Endodermal cell (in vitro differentiated cells): ENCODE data around the gene NAXE. TPM values are rescaled to one million over a fixed set of nuclear protein-coding genes. Genes with fewer than 3 reads are reported as not detected.

Experiments
- DNase-seq: peaks from one replicate; pipeline ENCODE4 v3.0.0-alpha.2; 2017
- H3K27ac ChIP-seq: 2 replicates; pipeline ENCODE4 v1.5.1; 2013; ENCODE audit warnings: mild to moderate bottlenecking, low read depth, low read length, moderate library complexity
- H3K27me3 ChIP-seq: 2 replicates; pipeline ENCODE4 v1.6.1; 2013; ENCODE audit warnings: mild to moderate bottlenecking, low read length, moderate library complexity; ENCODE audit not compliant: insufficient read depth, control insufficient read depth, poor library complexity, severe bottlenecking
- H3K36me3 ChIP-seq: 2 replicates; pipeline ENCODE4 v1.7.0; 2013; ENCODE audit warnings: mild to moderate bottlenecking, low read length, moderate library complexity; ENCODE audit not compliant: control insufficient read depth, insufficient read depth
- H3K4me1 ChIP-seq: one replicate; pipeline ENCODE4 v1.7.0; 2013; ENCODE audit warnings: low read length; ENCODE audit not compliant: control insufficient read depth, insufficient read depth
- H3K4me3 ChIP-seq: 2 replicates; pipeline ENCODE4 v1.5.1; 2013; ENCODE audit warnings: mild to moderate bottlenecking, low read length, moderate library complexity
- H3K9ac ChIP-seq: 2 replicates; pipeline ENCODE4 v1.6.1; 2013; ENCODE audit warnings: mild to moderate bottlenecking, low read length, moderate library complexity; ENCODE audit not compliant: poor library complexity, severe bottlenecking; ENCODE audit errors: extremely low read depth
- H3K9me3 ChIP-seq: 2 replicates; pipeline ENCODE4 v1.6.1; 2013; ENCODE audit warnings: mild to moderate bottlenecking, low read length, moderate library complexity; ENCODE audit not compliant: control insufficient read depth
- H3K27ac Mint-ChIP-seq: 2 replicates; pipeline ENCODE4 v1.8.0; 2020; ENCODE audit warnings: mixed read lengths
- H3K27me3 Mint-ChIP-seq: 2 replicates; pipeline ENCODE4 v1.8.0; 2021; ENCODE audit warnings: mild to moderate bottlenecking, mixed read lengths; ENCODE audit not compliant: insufficient read depth
- H3K36me3 Mint-ChIP-seq: 2 replicates; pipeline ENCODE4 v1.8.0; 2020; ENCODE audit warnings: low read depth, mixed read lengths
- H3K4me1 Mint-ChIP-seq: 2 replicates; pipeline ENCODE4 v1.8.0; 2020; ENCODE audit warnings: mixed read lengths
- H3K4me3 Mint-ChIP-seq: 2 replicates; pipeline ENCODE4 v1.8.0; 2020; ENCODE audit warnings: mild to moderate bottlenecking, moderate library complexity, mixed read lengths
- H3K9me3 Mint-ChIP-seq: 2 replicates; pipeline ENCODE4 v1.8.0; 2020; ENCODE audit warnings: mild to moderate bottlenecking, mixed read lengths
- CTCF ChIP-seq: fragments of 200-600 bp; sonication (generic); conservative IDR thresholded peaks from 2 replicates; pipeline ENCODE4 v1.5.0; 2021; ENCODE audit warnings: antibody characterized with exemption, mild to moderate bottlenecking
- WGBS, 2 experiments: methylation state at CpG; one replicate each; pipeline versions ENCODE4 v1.1.5 to v1.1.7; 2013; ENCODE audit warnings: missing lambda C conversion rate in 2 of 2, mixed read lengths in 1 of 2; ENCODE audit not compliant: insufficient coverage in 1 of 2, insufficient read length in 1 of 2; 5-methylcytosine and 5-hydroxymethylcytosine counted together
- total RNA-seq, 2 donors: library from RNA; stranded (reverse); fragmentation: NEBNext Ultra II Directional in 1 of 2; extraction: Animal tissue kit (Norgen Biotek cat#: 25700) in 1 of 2; gene quantifications; 2 replicates in 1 of 2; 3 replicates in 1 of 2; pipeline ENCODE4 v1.2.1, GENCODE V29; 2021

The NAXE gene
- total RNA-seq, 2 donors from 2014 or later: 96.0 to 129 TPM

GRCh38 chr1:156553860-156554485 lies 37.6 kb upstream of the NAXE start:
- Mint-ChIP-seq H3K27ac (no peak overlapping the region), H3K27me3 (no peaks in the 10 kb centered on the region), H3K4me3 (no peak overlapping the region), H3K36me3 (peaks cover 19% of the 10 kb centered on the region), H3K4me1 (no peaks in the 10 kb centered on the region), H3K9me3 (no peaks in the 10 kb centered on the region)
- H3K27me3 ChIP-seq: no peaks in the 10 kb centered on the region
- DNase-seq: no peak
- WGBS, 2 experiments: 93 to 96% methylated on average over 4 to 6 of the region's 6 CpGs
- H3K27ac ChIP-seq: no peak overlapping the region
- no peaks in the 10 kb centered on the region for H3K4me1 ChIP-seq
- H3K36me3 ChIP-seq: peaks cover 57% of the 10 kb centered on the region
- no peak overlapping the region for H3K4me3 ChIP-seq
- no peak for TF ChIP-seq CTCF
- H3K9me3 ChIP-seq: no peaks in the 10 kb centered on the region
- H3K9ac ChIP-seq: no peak overlapping the region

- no peak overlapping the region for H3K9ac ChIP-seq
- H3K9me3 Mint-ChIP-seq: no peaks in the 10 kb centered on the region
- DNase-seq: no peak
- no peak overlapping the region for H3K4me3 Mint-ChIP-seq
- no peak overlapping the region for H3K4me3 ChIP-seq
- no peak overlapping the region for H3K27ac Mint-ChIP-seq
- no peak for TF ChIP-seq CTCF
- H3K27ac ChIP-seq: no peak overlapping the region
- no peaks in the 10 kb centered on the region for H3K27me3 Mint-ChIP-seq
- H3K36me3 Mint-ChIP-seq: peaks cover 25% of the 10 kb centered on the region
- WGBS, 2 experiments: 84 to 87% methylated on average over 8 of the region's 8 CpGs
- H3K27me3 ChIP-seq: no peaks in the 10 kb centered on the region
- H3K4me1 Mint-ChIP-seq: peaks cover 8% of the 10 kb centered on the region
- no peaks in the 10 kb centered on the region for H3K9me3 ChIP-seq
- H3K36me3 ChIP-seq: peaks cover 60% of the 10 kb centered on the region
- peaks cover 6% of the 10 kb centered on the region for H3K4me1 ChIP-seq
These were observed 36.6 kb upstream of the NAXE start for GRCh38 chr1:156554971-156555370.

GRCh38 chr1:156555715-156556114 lies 35.9 kb upstream of the NAXE start:
- 64 to 70% methylated on average over 2 of the region's 2 CpGs for WGBS, 2 experiments
- TF ChIP-seq CTCF: no peak
- Histone ChIP-seq H3K9ac (no peak overlapping the region), H3K27ac (no peak overlapping the region), H3K9me3 (no peaks in the 10 kb centered on the region), H3K4me1 (peaks cover 8% of the 10 kb centered on the region), H3K36me3 (peaks cover 55% of the 10 kb centered on the region), H3K4me3 (no peak overlapping the region), H3K27me3 (no peaks in the 10 kb centered on the region)
- H3K9me3 Mint-ChIP-seq: no peaks in the 10 kb centered on the region
- no peak overlapping the region for H3K27ac Mint-ChIP-seq
- peaks cover 24% of the 10 kb centered on the region for H3K36me3 Mint-ChIP-seq
- peaks cover 9% of the 10 kb centered on the region for H3K4me1 Mint-ChIP-seq
- H3K27me3 Mint-ChIP-seq: no peaks in the 10 kb centered on the region
- H3K4me3 Mint-ChIP-seq: no peak overlapping the region
- no peak for DNase-seq
